Kidney glomerular epithelial cell (primary cell): Measurements from ENCODE around the gene SLC25A45.
A peak's percentile ranks its signal among the peaks of the same experiment; 100 is the strongest.
"Not testable (repeated sequence)": the region's sequence is repeated elsewhere in the genome, so short reads cannot be mapped to it uniquely, and the experiment has no call there.

Experiments
- DNase-seq: peaks from one replicate; lab custom pipeline; 2025; lab: John Stamatoyannopoulos, UW

Gene SLC25A45

DNA sequence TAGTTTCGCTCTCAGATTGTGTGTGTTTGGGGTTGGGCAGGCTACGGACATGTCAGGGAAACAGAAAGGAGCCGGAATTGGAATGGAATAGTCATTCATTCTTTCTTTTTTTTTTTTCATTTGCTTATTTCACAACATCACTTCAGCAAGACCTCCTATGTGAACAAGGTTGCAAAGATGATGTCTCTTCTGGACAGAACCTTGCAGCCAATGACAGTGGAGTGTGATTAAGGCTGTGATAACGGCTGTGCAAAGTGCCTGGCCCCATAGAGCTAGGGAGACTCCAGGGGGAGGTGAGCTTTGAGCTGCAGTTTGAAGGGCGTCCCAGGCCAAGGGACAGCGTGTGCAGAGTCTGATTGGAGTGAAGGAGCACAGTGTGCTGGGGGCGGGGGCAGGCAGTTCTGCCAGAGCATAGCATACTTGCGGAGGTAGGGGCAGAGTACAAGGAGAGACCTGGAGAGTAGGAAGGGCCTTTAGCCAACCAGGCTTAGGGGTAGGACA lies 24.5 kb downstream of the SLC25A45 start:
- DNase-seq: no peak

DNA sequence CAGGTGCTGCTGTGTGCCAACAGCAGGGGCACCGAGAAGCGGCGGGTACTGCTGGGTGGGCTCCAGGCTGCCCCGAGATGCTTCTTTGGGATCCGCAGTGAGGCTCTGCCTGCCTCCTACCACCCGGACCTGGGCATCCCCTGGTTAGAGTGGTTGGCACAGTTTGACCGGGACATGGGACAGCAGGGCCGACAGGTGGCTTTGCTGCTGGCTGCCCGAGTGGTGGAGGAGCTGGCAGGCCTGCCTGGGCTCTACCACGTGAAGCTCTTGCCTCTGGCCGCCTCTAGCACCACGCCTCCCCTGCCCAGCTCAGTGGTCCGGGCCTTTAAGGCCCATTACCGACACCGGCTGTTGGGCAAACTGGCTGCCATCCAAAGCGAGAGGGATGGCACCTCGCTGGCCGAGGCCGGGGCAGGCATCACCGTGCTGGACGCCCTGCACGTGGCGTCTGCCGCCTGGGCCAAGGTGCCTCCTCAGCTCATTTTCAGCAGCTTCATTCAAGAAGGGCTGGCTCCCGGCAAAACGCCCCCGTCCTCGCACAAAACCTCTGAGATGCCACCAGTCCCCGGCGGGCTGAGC lies 26.0 kb downstream of the SLC25A45 start:
- no peak for DNase-seq

DNA sequence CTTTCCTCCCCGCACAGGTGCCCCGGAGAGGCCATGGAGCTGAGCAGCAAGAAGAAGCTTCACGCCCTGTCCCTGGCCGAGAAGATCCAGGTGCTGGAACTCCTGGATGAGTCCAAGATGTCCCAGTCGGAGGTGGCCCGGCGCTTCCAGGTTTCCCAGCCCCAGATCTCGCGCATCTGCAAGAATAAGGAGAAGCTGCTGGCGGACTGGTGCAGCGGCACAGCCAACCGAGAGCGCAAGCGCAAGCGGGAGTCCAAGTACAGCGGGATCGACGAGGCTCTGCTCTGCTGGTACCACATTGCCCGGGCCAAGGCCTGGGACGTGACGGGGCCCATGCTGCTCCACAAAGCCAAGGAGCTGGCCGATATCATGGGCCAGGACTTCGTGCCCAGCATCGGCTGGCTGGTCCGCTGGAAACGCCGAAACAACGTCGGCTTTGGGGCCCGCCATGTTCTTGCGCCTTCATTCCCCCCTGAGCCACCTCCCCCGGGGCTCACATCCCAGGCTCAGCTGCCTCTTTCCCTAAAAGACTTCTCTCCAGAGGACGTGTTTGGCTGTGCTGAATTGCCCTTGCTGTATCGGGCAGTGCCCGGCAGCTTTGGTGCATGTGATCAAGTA lies 26.6 kb downstream of the SLC25A45 start:
- DNase-seq: no peak

DNA sequence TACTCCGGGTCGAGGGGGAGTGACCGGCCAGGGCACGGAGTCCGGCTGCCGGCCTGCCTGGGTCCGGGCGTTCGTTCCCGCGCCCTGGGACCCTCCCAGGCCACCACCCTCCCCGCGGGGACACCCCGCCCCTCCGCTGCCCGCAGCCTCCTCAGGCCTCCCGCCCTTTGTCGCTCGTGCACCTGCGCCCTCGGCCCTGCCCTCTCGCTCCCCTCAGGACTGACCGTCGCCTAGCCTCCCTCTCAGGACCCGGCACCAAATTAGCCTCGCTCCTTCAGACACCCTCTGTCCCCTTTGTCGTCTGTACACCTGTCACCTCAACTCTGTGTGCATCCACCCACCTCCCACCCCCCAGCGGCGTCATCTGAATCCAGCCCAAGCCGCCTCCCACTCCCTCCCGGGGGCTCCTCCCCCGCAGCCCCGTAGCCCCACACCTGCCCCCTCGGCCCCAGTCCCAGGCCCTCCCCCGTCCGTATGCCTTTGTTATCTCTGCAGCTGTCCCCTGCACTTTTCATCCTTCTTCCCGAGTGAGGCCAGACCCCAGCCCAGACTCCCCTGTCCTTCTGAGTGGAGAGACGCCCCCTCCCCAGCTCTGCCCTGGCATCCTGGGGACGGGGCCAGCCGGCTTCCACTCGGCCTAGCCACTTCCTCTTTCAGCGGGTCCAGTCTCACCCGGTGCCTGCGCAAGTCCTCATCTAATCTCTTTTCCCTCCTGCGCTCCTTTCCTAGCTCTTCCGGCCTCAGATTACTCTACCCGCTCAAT lies 27.3 kb downstream of the SLC25A45 start:
- DNase-seq: no peak

DNA sequence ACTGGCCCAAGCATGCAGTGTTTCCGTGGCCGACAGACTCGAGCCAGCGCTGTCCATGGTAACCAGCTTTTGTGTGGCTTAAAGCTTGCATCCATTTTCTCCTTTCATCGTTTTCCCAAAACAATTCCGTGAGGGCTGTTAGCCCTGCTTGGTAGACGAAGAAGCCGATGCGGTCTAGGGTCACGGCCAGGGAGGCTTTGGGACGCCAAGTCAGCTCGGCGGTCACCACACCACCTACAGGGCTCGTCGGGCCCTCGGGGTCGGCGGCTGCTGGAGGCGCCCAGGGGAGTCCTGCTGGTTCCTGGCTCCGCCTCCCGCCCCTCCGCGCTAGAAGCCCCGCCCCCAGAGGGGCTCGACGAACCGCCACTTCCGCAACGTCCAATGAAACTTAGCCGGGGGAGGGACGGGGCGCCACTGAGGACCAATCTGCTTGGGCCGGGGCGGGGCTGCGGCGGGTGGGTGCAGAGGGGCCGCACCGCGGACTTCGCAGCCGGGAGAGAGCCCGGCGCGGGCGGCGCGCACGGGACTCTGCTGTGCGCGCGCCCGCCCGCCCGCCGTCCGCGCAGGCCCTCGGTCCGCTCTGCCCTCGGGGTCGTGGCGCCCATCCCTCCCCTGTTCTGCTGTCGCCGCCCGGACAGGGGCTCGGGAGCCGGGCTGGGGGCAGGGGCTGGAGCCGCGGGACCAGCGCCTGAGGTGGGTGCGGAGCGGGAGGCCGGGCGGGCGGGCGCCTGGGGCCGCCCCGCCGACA lies 28.0 kb downstream of the SLC25A45 start, which contains the start of gene TIGD3:
Gene TIGD3 (plus strand): TSS at position 487 of the 748 bp plus-strand sequence. CDS start 1,058 bp downstream, outside the sequence.
- peak; percentile 86 for DNase-seq

DNA sequence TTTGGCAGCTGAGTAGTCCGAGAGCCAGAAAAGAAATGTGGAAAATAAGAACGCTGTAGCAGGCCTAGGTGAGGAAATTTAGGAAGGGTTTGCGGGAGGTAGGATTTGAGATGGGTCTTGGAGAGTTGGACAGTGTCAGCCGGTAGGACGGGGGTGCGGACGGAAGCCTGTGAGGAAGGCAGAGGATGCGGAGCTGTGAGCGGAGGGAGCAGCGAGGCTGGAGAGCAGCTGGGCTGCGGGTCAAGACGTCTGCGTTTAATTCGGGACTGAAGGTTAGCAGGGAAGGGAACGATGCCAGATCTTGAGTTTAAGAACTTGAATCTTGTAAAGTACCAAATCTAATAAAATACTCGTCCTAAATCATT lies 28.6 kb downstream of the SLC25A45 start:
- DNase-seq: no peak

DNA sequence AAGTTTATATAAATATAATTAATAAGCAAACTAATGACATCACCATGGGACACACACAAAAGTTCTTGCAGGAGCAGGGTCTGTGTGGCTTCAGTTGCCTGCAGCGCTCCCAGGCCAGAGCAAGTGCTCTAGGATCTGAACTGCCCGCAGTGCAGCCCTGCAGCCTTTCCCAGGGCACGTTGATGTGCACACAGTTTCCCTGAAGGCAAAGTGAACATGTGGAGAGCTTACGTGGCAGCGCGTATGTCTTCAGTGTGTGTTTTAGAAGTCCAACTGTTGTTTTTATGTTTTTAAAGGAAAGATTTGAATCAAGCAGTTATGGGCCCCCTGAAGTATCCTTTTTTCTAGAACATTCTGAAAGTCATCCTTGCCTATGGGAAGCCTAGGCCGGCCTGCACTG lies 29.1 kb downstream of the SLC25A45 start:
- DNase-seq: no peak

DNA sequence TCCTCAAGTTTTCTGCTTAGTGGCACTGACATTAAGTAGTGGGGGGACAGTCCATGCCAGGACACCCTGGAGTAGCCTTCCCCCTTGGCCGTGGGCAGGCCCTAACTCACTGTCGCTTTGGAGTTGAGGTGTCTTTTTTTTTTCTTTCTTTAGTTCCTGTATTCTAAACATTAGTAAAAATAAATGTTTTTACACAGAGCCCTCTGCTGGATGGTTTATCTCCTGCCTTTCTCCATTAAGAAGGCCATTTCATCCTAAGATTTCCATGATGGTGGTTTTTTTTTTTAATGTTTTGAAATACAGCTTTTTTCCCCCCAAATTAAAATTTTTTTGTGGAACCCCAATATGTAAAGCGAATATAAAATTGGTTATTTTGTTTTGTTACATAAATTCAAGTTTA lies 29.7 kb downstream of the SLC25A45 start:
- DNase-seq: no peak

DNA sequence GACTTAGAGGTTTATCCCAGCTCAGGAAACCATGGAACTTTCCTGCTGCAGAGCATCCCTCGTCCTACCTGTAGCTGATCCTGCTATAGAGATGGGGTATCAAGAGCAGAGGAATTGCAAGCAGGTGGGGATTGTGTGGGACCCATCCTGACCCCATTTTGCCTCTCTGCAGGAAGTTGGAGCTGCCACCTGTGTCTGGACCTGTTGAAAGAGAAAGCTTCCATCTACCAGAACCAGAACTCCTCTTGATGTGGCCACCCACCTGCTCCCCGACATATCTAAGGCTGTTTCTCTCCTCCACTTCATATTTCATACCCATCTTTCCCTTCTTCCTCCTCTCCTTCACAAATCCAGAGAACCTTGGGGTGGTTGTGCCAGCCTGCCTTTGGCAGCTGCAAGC lies 30.9 kb downstream of the SLC25A45 start:
- DNase-seq: no peak

DNA sequence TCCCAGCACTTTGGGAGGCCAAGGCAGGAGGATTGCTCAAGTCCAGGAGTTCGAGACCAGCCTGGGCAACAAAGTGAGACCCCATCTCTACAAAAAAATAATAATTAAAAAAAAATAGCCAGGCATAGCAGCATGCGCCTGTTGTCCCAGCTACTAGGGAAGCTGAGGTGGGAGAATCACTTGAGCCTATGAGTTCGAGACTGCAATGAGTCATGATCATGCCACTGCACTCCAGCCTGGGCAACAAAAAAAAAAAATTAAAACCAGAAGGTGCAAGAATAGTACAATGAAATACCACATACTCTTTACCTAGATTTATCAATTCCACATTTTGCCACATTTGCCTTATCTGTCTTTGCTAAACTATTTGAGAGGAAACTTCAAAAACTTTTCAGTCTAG lies 40.6 kb downstream of the SLC25A45 start:
- no peak for DNase-seq

DNA sequence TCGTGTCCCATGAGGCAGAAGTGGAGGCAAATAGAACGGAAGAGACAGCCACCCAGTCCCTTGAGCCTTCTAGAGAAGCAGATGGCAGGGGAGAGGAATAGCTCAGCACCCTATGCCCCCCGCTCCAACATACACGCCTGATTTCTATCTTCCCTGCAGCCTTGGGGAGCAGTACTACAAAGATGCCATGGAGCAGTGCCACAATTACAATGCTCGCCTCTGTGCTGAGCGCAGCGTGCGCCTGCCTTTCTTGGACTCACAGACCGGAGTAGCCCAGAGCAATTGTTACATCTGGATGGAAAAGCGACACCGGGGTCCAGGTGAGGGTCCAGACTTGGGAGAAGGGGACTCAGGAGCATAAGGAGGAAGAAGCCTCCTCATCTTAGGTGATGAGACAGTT lies 42.2 kb downstream of the SLC25A45 start:
- DNase-seq: no peak

DNA sequence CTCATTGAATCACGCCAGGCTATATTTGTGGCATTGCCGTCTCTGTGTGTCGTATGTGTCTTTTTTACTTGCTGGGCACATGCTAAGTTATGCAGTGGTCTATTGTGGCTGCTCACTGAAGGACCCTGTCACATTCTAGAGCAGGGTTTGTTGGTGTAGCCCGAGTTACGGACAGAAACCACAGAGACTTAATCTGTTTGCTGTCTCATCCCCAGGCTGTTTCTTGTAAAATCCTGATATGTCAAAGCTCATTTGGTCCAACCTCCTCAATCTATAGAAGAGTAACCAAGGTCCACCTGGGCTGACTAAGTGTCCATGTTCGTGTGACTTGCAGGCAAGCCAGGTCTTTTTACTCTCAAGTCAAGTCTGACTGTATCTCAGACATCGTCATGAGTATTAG lies 43.8 kb downstream of the SLC25A45 start:
- no peak for DNase-seq

DNA sequence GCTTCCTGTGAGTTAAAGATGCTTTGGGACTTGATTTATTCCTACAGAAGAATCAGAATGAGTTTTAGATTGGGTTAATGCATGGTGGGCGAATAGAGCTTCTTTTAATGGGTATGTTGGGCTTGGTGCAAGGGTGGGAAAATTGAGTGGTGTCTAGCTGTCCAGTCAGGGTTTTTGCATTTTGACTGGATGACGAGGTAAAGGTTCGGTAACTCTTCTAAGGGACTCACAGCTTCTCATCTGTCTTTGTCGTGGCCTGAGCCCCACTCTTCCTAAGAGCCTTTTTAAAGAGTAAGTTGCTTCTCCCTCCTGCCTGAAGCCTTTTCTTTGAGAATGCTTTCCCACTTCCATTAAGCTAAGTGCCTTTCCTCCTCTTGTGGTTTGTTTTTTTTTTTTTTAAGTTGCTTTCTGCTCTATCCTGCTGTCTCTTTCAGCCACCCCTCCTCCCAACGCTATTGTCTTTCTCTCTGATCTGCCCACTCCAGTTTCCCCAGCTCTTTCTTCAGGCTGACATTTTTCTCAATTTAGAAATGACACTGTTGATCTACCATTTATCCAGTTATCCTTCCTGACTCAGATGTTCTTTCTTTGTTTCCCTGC lies 47.6 kb downstream of the SLC25A45 start:
- no peak for DNase-seq

DNA sequence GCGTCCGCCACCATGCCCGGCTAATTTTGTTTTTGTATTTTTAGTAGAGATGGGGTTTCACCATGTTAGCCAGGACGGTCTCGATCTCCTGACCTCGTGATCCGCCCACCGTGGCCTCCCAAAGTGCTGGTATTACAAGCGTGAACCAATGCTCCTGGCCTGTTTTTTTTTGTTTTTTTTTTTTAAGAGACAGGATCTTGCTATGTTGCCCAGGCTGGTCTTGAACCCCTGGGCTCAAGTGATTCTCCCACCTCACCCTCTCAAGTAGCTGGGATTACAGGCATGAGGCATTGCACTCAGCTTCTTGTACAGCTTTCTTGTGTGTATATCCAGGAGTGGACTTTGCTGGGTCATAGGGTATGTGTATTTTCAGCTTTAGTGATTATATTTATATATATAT lies 49.9 kb downstream of the SLC25A45 start:
- DNase-seq: not testable (repeated sequence)

DNA sequence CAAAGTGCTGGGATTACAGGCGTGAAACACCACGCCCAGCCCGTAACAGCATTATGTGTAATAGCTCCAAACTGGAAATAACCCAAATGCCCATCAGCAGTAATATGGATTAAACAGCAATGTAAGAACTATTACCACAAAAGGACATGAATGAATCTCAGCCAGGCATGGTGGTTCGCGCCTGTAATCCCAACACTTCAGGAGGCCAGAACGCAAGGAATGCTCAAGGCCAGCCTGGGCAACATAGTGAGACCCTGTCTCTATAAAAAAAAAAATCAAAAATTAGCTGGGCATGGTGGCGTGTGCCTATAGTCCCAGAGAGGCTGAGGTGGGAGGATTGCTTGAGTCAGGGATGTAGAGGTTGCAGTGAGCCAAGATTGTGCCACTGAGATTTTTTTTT lies 51.9 kb downstream of the SLC25A45 start:
- no peak for DNase-seq

DNA sequence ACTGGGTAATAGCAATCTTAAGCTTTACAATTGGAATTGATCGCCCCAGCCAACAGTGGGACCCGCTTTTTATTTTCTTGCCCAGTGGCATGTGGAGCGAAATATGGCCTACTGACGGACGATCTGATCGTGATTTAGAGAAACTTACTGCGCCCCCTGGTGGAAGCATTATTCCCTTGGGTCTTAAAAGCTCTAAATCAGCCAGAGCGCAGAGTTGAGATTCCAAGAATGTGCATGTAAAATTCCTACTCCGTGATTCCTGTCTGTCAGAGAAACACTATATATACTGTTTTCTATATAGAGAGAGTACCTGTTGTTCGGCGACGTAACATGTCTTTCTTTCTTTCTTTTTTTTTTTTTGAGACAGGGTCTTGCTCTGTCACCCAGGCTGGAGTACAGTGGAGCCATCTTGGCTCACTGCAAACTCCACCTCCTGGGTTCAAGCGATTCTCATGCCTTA lies 52.5 kb downstream of the SLC25A45 start:
- peak; percentile 62 for DNase-seq

DNA sequence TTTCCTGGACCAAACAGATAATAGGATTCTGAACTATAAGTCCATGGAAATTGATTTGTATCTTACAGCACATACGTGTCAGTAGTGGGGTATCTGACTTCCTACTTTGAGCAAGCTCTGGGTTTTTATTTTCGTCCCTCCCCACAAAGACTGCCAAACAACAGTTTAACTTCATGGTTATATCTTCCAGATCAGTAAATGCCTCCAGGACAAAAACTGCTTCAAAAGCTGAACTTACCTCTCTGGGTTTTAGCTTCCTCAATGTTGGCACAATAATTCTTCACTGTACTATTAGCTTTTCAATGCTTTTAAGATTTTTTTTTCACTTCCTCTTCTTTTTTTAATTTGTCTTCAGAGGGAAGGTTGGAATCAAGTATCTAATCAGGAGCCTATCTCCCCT lies 53.0 kb downstream of the SLC25A45 start:
- DNase-seq: no peak

DNA sequence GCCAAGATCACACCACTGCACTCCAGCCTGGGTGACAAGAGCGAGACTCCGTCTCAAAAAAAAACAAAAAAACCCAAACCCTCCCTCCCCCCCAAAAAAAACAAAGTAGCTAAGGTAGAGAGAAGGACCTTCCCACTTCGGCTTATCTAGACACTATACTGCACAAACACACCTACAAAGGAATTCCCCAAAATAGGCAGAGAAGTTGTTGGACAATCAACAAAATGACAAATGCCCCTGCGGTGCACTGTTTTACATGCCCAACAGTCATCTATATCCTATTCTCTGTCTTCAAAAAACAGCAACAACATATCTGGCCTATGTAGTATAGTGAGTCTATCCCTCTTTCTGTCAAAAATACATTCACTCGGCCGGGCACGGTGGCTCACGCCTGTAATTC lies 55.4 kb downstream of the SLC25A45 start:
- no peak for DNase-seq

DNA sequence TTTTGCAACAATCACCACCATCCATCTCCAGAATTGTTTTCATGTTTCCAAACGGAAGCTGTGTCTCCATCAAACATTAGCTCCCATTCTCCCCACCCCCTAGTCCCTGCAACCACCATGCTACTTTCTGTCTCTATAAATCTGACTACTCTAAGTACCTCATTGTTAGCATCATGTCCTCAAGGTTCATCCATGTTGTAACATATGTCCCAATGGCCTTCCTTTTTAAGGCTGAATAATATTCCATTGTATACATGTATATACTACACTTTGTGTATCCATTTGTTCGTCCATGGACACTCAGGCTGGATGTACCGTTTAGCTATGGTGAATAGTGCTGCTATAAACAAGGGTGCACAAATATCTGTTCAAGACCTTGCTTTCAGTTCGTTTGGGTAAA lies 57.0 kb downstream of the SLC25A45 start:
- DNase-seq: no peak
